H9 (cell line): ENCODE results near the gene POMGNT2. TPM values are rescaled to one million over a fixed set of nuclear protein-coding genes. Genes with fewer than 3 reads are reported as not detected.

Experiments
- DNase-seq: peaks from one replicate; pipeline ENCODE4 v3.0.0-alpha.2; 2017
- H2AFZ ChIP-seq: one replicate; pipeline ENCODE4 v1.6.1; 2013; ENCODE audit warnings: mild to moderate bottlenecking, low read length, control low read depth, moderate library complexity
- H2AK5ac ChIP-seq: 2 replicates; pipeline ENCODE4 v1.6.1; 2013; ENCODE audit warnings: low read length, control low read depth, mixed read lengths; ENCODE audit not compliant: insufficient read length
- H2BK120ac ChIP-seq: one replicate; pipeline ENCODE4 v1.6.1; 2013; ENCODE audit warnings: low read depth, mild to moderate bottlenecking, low read length, control low read depth, inconsistent platforms; ENCODE audit not compliant: poor library complexity, severe bottlenecking
- H2BK12ac ChIP-seq: 2 replicates; pipeline ENCODE4 v1.6.1; 2013; ENCODE audit warnings: low read length, control low read depth, mixed read lengths, low read depth; ENCODE audit not compliant: insufficient read length
- H2BK15ac ChIP-seq: 2 replicates; pipeline ENCODE4 v1.6.1; 2013; ENCODE audit warnings: low read depth, low read length, control low read depth
- H2BK20ac ChIP-seq: one replicate; pipeline ENCODE4 v1.6.1; 2013; ENCODE audit warnings: low read depth, mild to moderate bottlenecking, low read length, control low read depth, inconsistent platforms; ENCODE audit not compliant: poor library complexity, severe bottlenecking
- H2BK5ac ChIP-seq: 2 replicates; pipeline ENCODE4 v1.6.1; 2013; ENCODE audit warnings: low read length, control low read depth, mixed read lengths; ENCODE audit not compliant: insufficient read length
- H3K14ac ChIP-seq: 2 replicates; pipeline ENCODE4 v1.6.1; 2013; ENCODE audit warnings: low read length, control low read depth; ENCODE audit not compliant: insufficient read depth
- H3K18ac ChIP-seq: 2 replicates; pipeline ENCODE4 v1.6.1; 2013; ENCODE audit warnings: low read depth, mild to moderate bottlenecking, mixed read lengths, low read length, control low read depth; ENCODE audit not compliant: insufficient read length
- H3K23ac ChIP-seq: 2 replicates; pipeline ENCODE4 v1.6.1; 2013; ENCODE audit warnings: low read length, control low read depth, mixed read lengths, low read depth; ENCODE audit not compliant: insufficient read length
- H3K23me2 ChIP-seq: 2 replicates; pipeline ENCODE4 v1.6.1; 2013; ENCODE audit warnings: low read depth, mild to moderate bottlenecking, mixed read lengths, low read length, control low read depth; ENCODE audit not compliant: insufficient read length, poor library complexity, severe bottlenecking
- H3K27ac ChIP-seq: 2 replicates; pipeline ENCODE4 v1.5.1; 2013; ENCODE audit warnings: low read length, control low read depth, mixed read lengths, low read depth; ENCODE audit not compliant: insufficient read length
- H3K27me3 ChIP-seq: 2 replicates; pipeline ENCODE4 v1.6.1; 2013; ENCODE audit warnings: low read length, control low read depth, inconsistent platforms; ENCODE audit not compliant: insufficient read depth
- H3K4ac ChIP-seq: 2 replicates; pipeline ENCODE4 v1.6.1; 2013; ENCODE audit warnings: low read depth, mild to moderate bottlenecking, control low read depth, inconsistent platforms, low read length, moderate library complexity
- H3K4me1 ChIP-seq: 2 replicates; pipeline ENCODE4 v1.6.1; 2013; ENCODE audit warnings: low read length, control low read depth, inconsistent platforms; ENCODE audit not compliant: insufficient read depth
- H3K4me2 ChIP-seq: 2 replicates; pipeline ENCODE4 v1.6.1; 2013; ENCODE audit warnings: low read length, control low read depth, mixed read lengths; ENCODE audit not compliant: insufficient read length, insufficient read depth
- H3K56ac ChIP-seq: 2 replicates; pipeline ENCODE4 v1.6.1; 2013; ENCODE audit warnings: low read depth, mild to moderate bottlenecking, mixed read lengths, low read length, control low read depth; ENCODE audit not compliant: insufficient read length
- H3K79me1 ChIP-seq: 2 replicates; pipeline ENCODE4 v1.6.1; 2013; ENCODE audit warnings: low read depth, mild to moderate bottlenecking, moderate library complexity, low read length, control low read depth, inconsistent platforms; ENCODE audit not compliant: insufficient read depth, poor library complexity, severe bottlenecking
- H3K79me2 ChIP-seq: 2 replicates; pipeline ENCODE4 v1.6.1; 2013; ENCODE audit warnings: low read length, control low read depth, inconsistent platforms; ENCODE audit not compliant: insufficient read depth
- H3K9ac ChIP-seq: 2 replicates; pipeline ENCODE4 v1.6.1; 2013; ENCODE audit warnings: low read length, control low read depth, mixed read lengths; ENCODE audit not compliant: insufficient read length; ENCODE audit errors: extremely low read depth
- H3K9me3 ChIP-seq: one replicate; pipeline ENCODE4 v1.6.1; 2013; ENCODE audit warnings: low read depth, low read length, inconsistent platforms; ENCODE audit not compliant: control insufficient read depth
- H3T11ph ChIP-seq: one replicate; pipeline ENCODE4 v1.6.1; 2013; ENCODE audit warnings: mild to moderate bottlenecking, low read length, control low read depth, inconsistent platforms
- H4K20me1 ChIP-seq: one replicate; pipeline ENCODE4 v1.6.1; 2013; ENCODE audit not compliant: control insufficient read depth, insufficient read length, insufficient read depth
- H4K5ac ChIP-seq: 2 replicates; pipeline ENCODE4 v1.6.1; 2013; ENCODE audit warnings: low read depth, mild to moderate bottlenecking, mixed read lengths, low read length, control low read depth; ENCODE audit not compliant: insufficient read length
- H4K8ac ChIP-seq: replicated peaks from 2 replicates; pipeline ENCODE4 v1.6.1; 2013; ENCODE audit warnings: low read length, control low read depth, mixed read lengths, low read depth; ENCODE audit not compliant: insufficient read length
- H4K91ac ChIP-seq: 2 replicates; pipeline ENCODE4 v1.6.1; 2013; ENCODE audit warnings: low read depth, mild to moderate bottlenecking, moderate library complexity, mixed read lengths, low read length, control low read depth; ENCODE audit not compliant: insufficient read length
- H3K27ac Mint-ChIP-seq, 3 experiments: 2 replicates in 2 of 3; 3 replicates in 1 of 3; pipeline ENCODE4 v1.8.0; 2020 to 2021; ENCODE audit warnings: mixed read lengths in 3 of 3, mild to moderate bottlenecking in 1 of 3, moderate library complexity in 1 of 3
- H3K27me3 Mint-ChIP-seq: 2 replicates; pipeline ENCODE4 v1.8.0; 2021; ENCODE audit warnings: low read depth, mild to moderate bottlenecking, moderate library complexity, mixed read lengths
- H3K36me3 Mint-ChIP-seq, 3 experiments: 2 replicates in 2 of 3; 3 replicates in 1 of 3; pipeline ENCODE4 v1.8.0; 2020 to 2021; ENCODE audit warnings: low read depth in 3 of 3, mixed read lengths in 3 of 3; ENCODE audit not compliant: insufficient read depth in 1 of 3
- H3K4me1 Mint-ChIP-seq, 2 experiments: 2 replicates each; pipeline ENCODE4 v1.8.0; 2020; ENCODE audit warnings: mixed read lengths in 2 of 2
- H3K4me3 Mint-ChIP-seq, 2 experiments: 2 replicates in 1 of 2; 3 replicates in 1 of 2; pipeline ENCODE4 v1.8.0; 2020 to 2021; ENCODE audit warnings: mild to moderate bottlenecking in 2 of 2, mixed read lengths in 2 of 2, moderate library complexity in 1 of 2
- H3K9me3 Mint-ChIP-seq, 2 experiments: 2 replicates in 1 of 2; 3 replicates in 1 of 2; pipeline ENCODE4 v1.8.0; 2020; ENCODE audit warnings: mild to moderate bottlenecking in 2 of 2, mixed read lengths in 2 of 2, moderate library complexity in 1 of 2
- CTCF ChIP-seq: fragments of 200-600 bp; sonication (generic); conservative IDR thresholded peaks from 3 replicates; pipeline ENCODE4 v1.8.0; 2021; ENCODE audit warnings: antibody characterized with exemption, mild to moderate bottlenecking
- WGBS: extraction: QIAGEN DNeasy Blood & Tissue Kit; methylation state at CpG from one replicate; pipeline ENCODE4 v1.1.7; 2013; ENCODE audit warnings: missing lambda C conversion rate, low lambda C conversion rate, mixed read lengths; ENCODE audit not compliant: insufficient read length; ENCODE audit errors: extremely low coverage; 5-methylcytosine and 5-hydroxymethylcytosine counted together
- total RNA-seq: library from RNA; stranded (reverse); gene quantifications from 2 replicates; pipeline ENCODE4 v1.2.1, GENCODE V29; 2021

POMGNT2 gene
- total RNA-seq, 1 experiment from 2014 or later = 14.0 TPM

DNA sequence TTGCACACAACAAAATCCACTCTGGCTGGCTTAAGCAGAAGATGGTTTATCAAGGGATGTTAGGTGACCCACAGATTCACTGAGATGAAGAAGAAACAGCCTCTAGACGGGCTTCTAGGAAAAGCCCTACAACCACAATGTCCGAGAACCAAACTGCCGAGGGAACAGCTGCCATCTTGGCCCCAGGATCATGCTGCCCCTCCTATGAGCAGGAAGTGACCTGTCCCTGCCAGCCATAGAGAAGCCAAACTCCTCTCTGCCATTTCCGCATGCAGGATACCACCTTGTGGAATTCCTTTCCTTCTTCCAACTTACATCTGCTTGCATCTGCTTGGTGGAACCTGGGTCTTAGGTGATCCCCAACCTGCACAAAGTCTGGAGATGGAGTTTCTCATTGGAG, 11.4 kb upstream of the POMGNT2 start:
- TF ChIP-seq CTCF = no peak
- WGBS = no CpG with 5 or more reads among the region's 4 CpGs
- H3K27me3 Mint-ChIP-seq = peaks cover 22% of the 10 kb centered on the region

More for the DNA sequence above, 11.4 kb upstream of the POMGNT2 start:
- no peak overlapping the region for H3K14ac ChIP-seq
- no peak overlapping the region for H4K5ac ChIP-seq
- H2BK120ac ChIP-seq = no peak overlapping the region
- no peak for DNase-seq
- no peaks in the 10 kb centered on the region; a peak in 1 of 5 replicates for H3K9me3 Mint-ChIP-seq
- no peaks in the 10 kb centered on the region for H3K9me3 ChIP-seq
- H3K4me1 ChIP-seq = no peaks in the 10 kb centered on the region
- no peaks in the 10 kb centered on the region for H3K79me2 ChIP-seq
- H2BK20ac ChIP-seq = no peak overlapping the region
- no peak overlapping the region for H3K4me3 Mint-ChIP-seq
- H3T11ph ChIP-seq = no peak overlapping the region
- no peak overlapping the region for H2AK5ac ChIP-seq
- no peaks in the 10 kb centered on the region for H3K27me3 ChIP-seq
- H2BK15ac ChIP-seq = no peak overlapping the region
- H3K36me3 Mint-ChIP-seq = no peaks in the 10 kb centered on the region
- no peak overlapping the region for H3K4ac ChIP-seq
- no peak overlapping the region for H3K56ac ChIP-seq
- no peak overlapping the region for H2BK5ac ChIP-seq
- no peak overlapping the region for H3K18ac ChIP-seq
- no peak overlapping the region for H3K4me2 ChIP-seq
- H3K9ac ChIP-seq = no peak overlapping the region
- no peaks in the 10 kb centered on the region for H3K4me1 Mint-ChIP-seq
- no peaks in the 10 kb centered on the region for H3K23me2 ChIP-seq
- no peak overlapping the region for H3K27ac Mint-ChIP-seq
- no peak overlapping the region for H3K27ac ChIP-seq
- no peak overlapping the region for H3K23ac ChIP-seq
- no peak overlapping the region for H4K91ac ChIP-seq
- H3K79me1 ChIP-seq = no peaks in the 10 kb centered on the region
- no peak overlapping the region for H4K8ac ChIP-seq
- no peak overlapping the region for H2AFZ ChIP-seq
- no peaks in the 10 kb centered on the region for H4K20me1 ChIP-seq
- H2BK12ac ChIP-seq = no peak overlapping the region
